Limb (tissue), 2 donors: ENCODE measurements around the gene PRKX.
A peak's percentile ranks its signal among the peaks of the same experiment; 100 is the strongest.
"Not testable (repeated sequence)": the region's sequence is repeated elsewhere in the genome, so short reads cannot be mapped to it uniquely, and the experiment has no call there.

ENCODE experiments used
- DNase-seq, 2 donors: peaks; one replicate each; pipeline ENCODE4 v3.0.0-alpha.2; 2016; ENCODE audit errors: extremely low spot score in 2 of 2

Gene PRKX

GRCh38 chrX:3711331-3711917 is 2.0 kb downstream of the PRKX start:
- DNase-seq = no peak

- DNase-seq = not testable (repeated sequence)
Measured at GRCh38 chrX:3707673-3708274, 5.7 kb downstream of the PRKX start.

- DNase-seq = no peak
Measured at GRCh38 chrX:3706481-3706880, 7.0 kb downstream of the PRKX start.

- not testable (repeated sequence) for DNase-seq
Measured at GRCh38 chrX:3703251-3703650, 10.2 kb downstream of the PRKX start.

GRCh38 chrX:3702095-3702494 is 11.4 kb downstream of the PRKX start:
- not testable (repeated sequence) for DNase-seq

- not testable (repeated sequence) for DNase-seq
Measured at GRCh38 chrX:3701445-3701928, 12.0 kb downstream of the PRKX start.

GRCh38 chrX:3699821-3700381 is 13.5 kb downstream of the PRKX start:
- no peak for DNase-seq

GRCh38 chrX:3697701-3698279 is 15.7 kb downstream of the PRKX start:
- peak in 1 of 2 donors; percentile 47 for DNase-seq

GRCh38 chrX:3697220-3697684 is 16.2 kb downstream of the PRKX start:
- no peak for DNase-seq

- no peak for DNase-seq
Measured at GRCh38 chrX:3695536-3695935, 17.9 kb downstream of the PRKX start.

- no peak for DNase-seq
Measured at GRCh38 chrX:3690140-3690539, 23.3 kb downstream of the PRKX start.

GRCh38 chrX:3683236-3683635 is 30.2 kb downstream of the PRKX start:
- not testable (repeated sequence) for DNase-seq

- DNase-seq = no peak
Measured at GRCh38 chrX:3680459-3680858, 33.0 kb downstream of the PRKX start.

GRCh38 chrX:3679669-3680068 is 33.8 kb downstream of the PRKX start:
- DNase-seq = no peak

- no peak for DNase-seq
Measured at GRCh38 chrX:3678328-3678727, 35.1 kb downstream of the PRKX start.

- no peak for DNase-seq
Measured at GRCh38 chrX:3674881-3675280, 38.6 kb downstream of the PRKX start.

GRCh38 chrX:3669841-3670475 is 43.5 kb downstream of the PRKX start:
- DNase-seq = peak in 1 of 2 donors; percentile 27

GRCh38 chrX:3666975-3667374 is 46.5 kb downstream of the PRKX start:
- no peak for DNase-seq

- no peak for DNase-seq
Measured at GRCh38 chrX:3664921-3665320, 48.5 kb downstream of the PRKX start.

- DNase-seq = not testable (repeated sequence)
Measured at GRCh38 chrX:3663576-3664250, 49.7 kb downstream of the PRKX start.

- no peak for DNase-seq
Measured at GRCh38 chrX:3659761-3660160, 53.7 kb downstream of the PRKX start.
